H1 (cell line): Measurements from ENCODE around the gene CEP350. TPM values are rescaled to one million over a fixed set of nuclear protein-coding genes. Genes with fewer than 3 reads are reported as not detected.

Experiments used
- CTCF ChIA-PET: fragments of 300-600 bp; sonication (Branson Sonifier 250); formaldehyde crosslinking; loops from one replicate; lab custom pipeline; 2021; ENCODE audit not compliant: partially characterized antibody; lab: Charles Lee
- POLR2A ChIA-PET: fragments of 300-600 bp; sonication (Branson Sonifier 250); formaldehyde crosslinking; loops from one replicate; lab custom pipeline; 2021; ENCODE audit warnings: inconsistent platforms; ENCODE audit not compliant: partially characterized antibody; lab: Charles Lee
- DNase-seq, 2 experiments: peaks; one replicate each; pipeline versions ENCODE4 v3.0.0 to v3.0.0-alpha.2; 2010 to 2022; ENCODE audit warnings: low spot score in 2 of 2, low read depth in 1 of 2, mixed read lengths in 1 of 2
- FAIRE-seq: peaks from 2 replicates; lab custom pipeline; 2011; peaks lifted over from hg19 to GRCh38; lab: Jason Lieb, UNC
- H2AFZ ChIP-seq: 2 replicates; pipeline ENCODE4 v1.8.1; 2012; ENCODE audit warnings: low read length, inconsistent platforms
- H2AK5ac ChIP-seq: 2 replicates; pipeline ENCODE4 v1.6.1; 2013; ENCODE audit warnings: low read depth, low read length
- H2BK120ac ChIP-seq: replicated peaks from 2 replicates; pipeline ENCODE3; 2013; ENCODE audit warnings: low read depth, low read length, inconsistent platforms
- H2BK12ac ChIP-seq: 2 replicates; pipeline ENCODE4 v1.6.1; 2013; ENCODE audit warnings: low read depth, low read length
- H2BK15ac ChIP-seq: 2 replicates; pipeline ENCODE4 v1.6.1; 2013; ENCODE audit warnings: low read length
- H2BK20ac ChIP-seq: 2 replicates; pipeline ENCODE4 v1.6.1; 2013; ENCODE audit warnings: low read length
- H2BK5ac ChIP-seq: 2 replicates; pipeline ENCODE4 v1.6.1; 2013; ENCODE audit warnings: low read depth, low read length
- H3K14ac ChIP-seq: 2 replicates; pipeline ENCODE4 v1.6.1; 2013; ENCODE audit warnings: inconsistent platforms; ENCODE audit not compliant: insufficient read length
- H3K18ac ChIP-seq: 2 replicates; pipeline ENCODE4 v1.6.1; 2013; ENCODE audit warnings: low read length; ENCODE audit errors: extremely low read depth
- H3K23ac ChIP-seq: 2 replicates; pipeline ENCODE4 v1.6.1; 2013; ENCODE audit warnings: inconsistent platforms; ENCODE audit not compliant: insufficient read length
- H3K23me2 ChIP-seq: 2 replicates; pipeline ENCODE4 v1.6.1; 2013; ENCODE audit warnings: low read depth, low read length
- H3K27ac ChIP-seq: 2 replicates; pipeline ENCODE4 v1.6.1; 2011; ENCODE audit warnings: low read depth, low read length, inconsistent platforms
- H3K27me3 ChIP-seq, 4 experiments: replicated peaks in 1 of 4; 1 replicate in 1 of 4; 2 replicates in 3 of 4; pipeline versions ENCODE4 v1.6.1 to v1.8.1; 2011 to 2013; ENCODE audit warnings: low read length in 3 of 4, mild to moderate bottlenecking in 3 of 4, inconsistent platforms in 2 of 4, mixed read lengths in 2 of 4, moderate library complexity in 1 of 4; ENCODE audit not compliant: control insufficient read depth in 3 of 4, insufficient read depth in 3 of 4; ENCODE audit errors: extremely low read depth in 1 of 4
- H3K36me3 ChIP-seq, 4 experiments: 2 replicates each; pipeline versions ENCODE4 v1.6.1 to v1.8.1; 2011 to 2013; ENCODE audit warnings: mild to moderate bottlenecking in 4 of 4, low read length in 3 of 4, moderate library complexity in 2 of 4, control low read depth in 1 of 4, inconsistent platforms in 1 of 4; ENCODE audit not compliant: insufficient read depth in 4 of 4, control insufficient read depth in 2 of 4
- H3K4ac ChIP-seq: replicated peaks from 2 replicates; pipeline ENCODE3; 2013; ENCODE audit warnings: low read length, low read depth, mixed read lengths, inconsistent platforms; ENCODE audit not compliant: insufficient read length
- H3K4me1 ChIP-seq, 4 experiments: replicated peaks in 1 of 4; 1 replicate in 1 of 4; 2 replicates in 3 of 4; pipeline versions ENCODE4 v1.6.1 to v1.8.1; 2011 to 2013; ENCODE audit warnings: low read length in 3 of 4, inconsistent platforms in 2 of 4, mixed read lengths in 1 of 4; ENCODE audit not compliant: insufficient read depth in 4 of 4, control insufficient read depth in 3 of 4
- H3K4me2 ChIP-seq, 2 experiments: 2 replicates each; pipeline versions ENCODE4 v1.6.1 to v1.8.1; 2011 to 2013; ENCODE audit warnings: low read depth in 2 of 2, low read length in 2 of 2, control low read depth in 1 of 2, inconsistent platforms in 1 of 2, mild to moderate bottlenecking in 1 of 2; ENCODE audit not compliant: insufficient read depth in 1 of 2
- H3K4me3 ChIP-seq, 4 experiments: fragments of 200-600, 300-600 bp in 1 of 4; sonication (generic), shearing (Covaris generic), sonication (Bioruptor Twin) in 1 of 4; 2 replicates each; pipeline versions ENCODE4 v1.5.1 to v1.8.1; 2011 to 2016; ENCODE audit warnings: low read length in 4 of 4, low read depth in 3 of 4, control low read depth in 2 of 4, inconsistent platforms in 2 of 4, mild to moderate bottlenecking in 2 of 4, mixed read lengths in 1 of 4, moderate library complexity in 1 of 4; ENCODE audit not compliant: insufficient read depth in 2 of 4; ENCODE audit errors: extremely low read depth in 1 of 4
- H3K56ac ChIP-seq: replicated peaks from 2 replicates; pipeline ENCODE3; 2013; ENCODE audit warnings: low read depth, mild to moderate bottlenecking, mixed read lengths, low read length, inconsistent platforms; ENCODE audit not compliant: insufficient read length
- H3K79me1 ChIP-seq: 2 replicates; pipeline ENCODE4 v1.6.1; 2013; ENCODE audit warnings: low read depth, low read length, control low read depth
- H3K79me2 ChIP-seq, 2 experiments: 2 replicates each; pipeline versions ENCODE4 v1.6.1 to v1.8.1; 2012 to 2013; ENCODE audit warnings: low read length in 2 of 2, mild to moderate bottlenecking in 2 of 2, inconsistent platforms in 1 of 2; ENCODE audit not compliant: insufficient read depth in 2 of 2, control insufficient read depth in 1 of 2
- H3K9ac ChIP-seq, 4 experiments: replicated peaks in 1 of 4; 1 replicate in 1 of 4; 2 replicates in 3 of 4; pipeline versions ENCODE4 v1.6.1 to v1.8.1; 2011 to 2013; ENCODE audit warnings: low read depth in 3 of 4, low read length in 3 of 4, control low read depth in 2 of 4, mild to moderate bottlenecking in 2 of 4, moderate library complexity in 2 of 4, inconsistent platforms in 1 of 4; ENCODE audit errors: extremely low read depth in 1 of 4
- H3K9me3 ChIP-seq, 2 experiments: 2 replicates each; pipeline versions ENCODE4 v1.6.1 to v1.8.1; 2012 to 2013; ENCODE audit warnings: mild to moderate bottlenecking in 2 of 2, moderate library complexity in 2 of 2, control low read depth in 1 of 2, inconsistent platforms in 1 of 2, low read depth in 1 of 2, low read length in 1 of 2, mixed read lengths in 1 of 2; ENCODE audit not compliant: insufficient read depth in 2 of 2
- H4K20me1 ChIP-seq, 2 experiments: replicated peaks in 1 of 2; 2 replicates each; pipeline versions ENCODE3 to v1.8.1; 2011 to 2013; ENCODE audit warnings: inconsistent platforms in 2 of 2, low read length in 2 of 2, mild to moderate bottlenecking in 1 of 2; ENCODE audit not compliant: insufficient read depth in 2 of 2, control insufficient read depth in 1 of 2
- H4K5ac ChIP-seq: 2 replicates; pipeline ENCODE4 v1.6.1; 2013; ENCODE audit warnings: low read length, low read depth, mixed read lengths, inconsistent platforms; ENCODE audit not compliant: insufficient read length
- H4K8ac ChIP-seq: 2 replicates; pipeline ENCODE4 v1.8.0; 2013; ENCODE audit warnings: mild to moderate bottlenecking, moderate library complexity, low read length, inconsistent platforms; ENCODE audit not compliant: insufficient read depth; ENCODE audit errors: extremely low read depth
- H4K91ac ChIP-seq: replicated peaks from 2 replicates; pipeline ENCODE3; 2013; ENCODE audit warnings: low read length, mixed read lengths, inconsistent platforms; ENCODE audit not compliant: insufficient read length
- BCL11A ChIP-seq, 2 experiments: IDR thresholded peaks; one replicate each; pipeline ENCODE4 v1.6.1; 2011; ENCODE audit warnings: low read depth in 2 of 2, low read length in 2 of 2, mild to moderate bottlenecking in 2 of 2
- CEBPB ChIP-seq: IDR thresholded peaks from 2 replicates; pipeline ENCODE4 v1.6.1; 2012; ENCODE audit warnings: low read depth, low read length
- CHD2 ChIP-seq: IDR thresholded peaks from 2 replicates; pipeline ENCODE4 v1.6.1; 2012; ENCODE audit warnings: low read length, improper control_type of control experiment
- HDAC2 ChIP-seq, 2 experiments: fragments of 300-600 bp in 1 of 2; sonication (generic) in 1 of 2; IDR thresholded peaks; 2 replicates each; pipeline ENCODE4 v1.6.1; 2011 to 2012; ENCODE audit warnings: low read depth in 2 of 2, low read length in 2 of 2, mild to moderate bottlenecking in 2 of 2, moderate library complexity in 2 of 2, borderline replicate concordance in 1 of 2, inconsistent platforms in 1 of 2
- MAFK ChIP-seq: IDR thresholded peaks from 2 replicates; pipeline ENCODE4 v1.6.1; 2012; ENCODE audit warnings: low read depth, mild to moderate bottlenecking, improper control_type of control experiment, low read length
- NANOG ChIP-seq: IDR thresholded peaks from 2 replicates; pipeline ENCODE4 v1.6.1; 2011; ENCODE audit warnings: low read length, low read depth, mild to moderate bottlenecking, inconsistent platforms; ENCODE audit not compliant: insufficient read depth, poor library complexity, severe bottlenecking
- RXRA ChIP-seq: IDR thresholded peaks from 2 replicates; pipeline ENCODE4 v1.6.1; 2011; ENCODE audit warnings: low read depth, mild to moderate bottlenecking, low read length, moderate library complexity; ENCODE audit not compliant: insufficient read depth
- SIRT6 ChIP-seq: IDR thresholded peaks from one replicate; pipeline ENCODE4 v1.7.1; 2012; ENCODE audit warnings: low read length, inconsistent platforms
- SP4 ChIP-seq: IDR thresholded peaks from 2 replicates; pipeline ENCODE4 v1.6.1; 2012; ENCODE audit warnings: low read length, inconsistent platforms
- TAF7 ChIP-seq: optimal IDR thresholded peaks from 2 replicates; pipeline ENCODE3; 2011; ENCODE audit warnings: low read depth, mild to moderate bottlenecking, inconsistent platforms, low read length, moderate library complexity, borderline replicate concordance
- TEAD4 ChIP-seq: IDR thresholded peaks from 2 replicates; pipeline ENCODE4 v1.6.1; 2012; ENCODE audit warnings: low read depth, low read length, inconsistent platforms, mixed read lengths
- WGBS, 2 experiments: shearing (Covaris generic) in 1 of 2; methylation state at CpG; one replicate each; pipeline versions ENCODE4 v1.1.6 to v1.1.7; 2013 to 2015; ENCODE audit warnings: low lambda C conversion rate in 2 of 2, mixed read lengths in 2 of 2, inconsistent platforms in 1 of 2, low coverage in 1 of 2, missing lambda C conversion rate in 1 of 2; ENCODE audit not compliant: insufficient replicate concordance in 2 of 2, insufficient coverage in 1 of 2, insufficient read length in 1 of 2; ENCODE audit errors: extremely low coverage in 1 of 2, missing lambda C conversion rate in 1 of 2; 5-methylcytosine and 5-hydroxymethylcytosine counted together
- polyA plus RNA-seq, 7 experiments: library from polyadenylated mRNA; depleted of rRNA in 3 of 7; stranded (reverse) in 5 of 7; unstranded in 2 of 7; fragments of >200 nt in 5 of 7; fragments of 200-250 nt in 2 of 7; gene quantifications; 1 replicate in 5 of 7; 2 replicates in 1 of 7; 4 replicates in 1 of 7; pipeline versions ENCODE4 v1.2.1 to v1.2.3, GENCODE V29; 2011 to 2013; ENCODE audit warnings: missing spikeins in 2 of 7, mixed read lengths in 2 of 7
- total RNA-seq: library from RNA; stranded (reverse); fragmentation: NEBNext Ultra II Directional; extraction: Animal tissue kit (Norgen Biotek cat#: 25700); gene quantifications from 2 replicates; pipeline ENCODE4 v1.2.1, GENCODE V29; 2021
- TF ChIP-seq, protein P1 (sequence below): IDR thresholded peaks from 2 replicates; pipeline ENCODE4 v1.6.1; 2012; ENCODE audit warnings: inconsistent platforms
- TF ChIP-seq, protein P2 (sequence below): IDR thresholded peaks from 2 replicates; pipeline ENCODE4 v1.6.1; 2011; ENCODE audit warnings: low read depth, mild to moderate bottlenecking, low read length; ENCODE audit not compliant: insufficient read depth

CEP350 gene
- total and polyA plus RNA-seq, 2 of the 8 experiments (the other 6 are each of a cell fraction or from before 2014, with no cell fraction given): 5.6 to 39.4 TPM

GRCh38 chr1:180061019-180061418 is 106.4 kb downstream of the CEP350 start:
- Histone ChIP-seq H3K23me2 (no peaks in the 10 kb centered on the region), H2BK20ac (no peak overlapping the region), H4K8ac (no peak overlapping the region), H3K4me3 (no peak overlapping the region), H3K4ac (no peak overlapping the region), H3K79me2 (no peaks in the 10 kb centered on the region), H3K23ac (no peak overlapping the region), H3K18ac (no peak overlapping the region), H3K56ac (no peak overlapping the region), H2AFZ (no peak overlapping the region), H3K4me2 (no peak overlapping the region), H3K9ac (no peak overlapping the region), H2BK12ac (no peak overlapping the region), H3K27ac (no peak overlapping the region), H3K4me1 (no peaks in the 10 kb centered on the region), H4K20me1 (no peaks in the 10 kb centered on the region), H3K14ac (no peak overlapping the region), H2AK5ac (no peak overlapping the region), H4K91ac (no peak overlapping the region), H3K9me3 (no peaks in the 10 kb centered on the region), H2BK120ac (no peak overlapping the region), H2BK15ac (no peak overlapping the region), H4K5ac (no peak overlapping the region), H2BK5ac (no peak overlapping the region), H3K79me1 (no peaks in the 10 kb centered on the region), H3K36me3 (peaks cover 0 to 32% (median 18%) of the 10 kb centered on the region in 4 experiments; a peak in 6 of 8 replicates), H3K27me3 (no peaks in the 10 kb centered on the region)
- WGBS, 2 experiments: 81% methylated on average over 1 of the region's 1 CpG; no CpG with 5 or more reads in 1 of the 2 experiments
- no peak for FAIRE-seq
- CTCF ChIA-PET: no interaction called here
- POLR2A ChIA-PET: no interaction called here
- DNase-seq: no peak
- TF ChIP-seq TEAD4 (no peak), CEBPB (no peak), HDAC2 (IDR thresholded peaks at IDR 0.05; ENCODE audit: borderline replicate concordance in 1 of 2, low read depth in 2 of 2, low read length in 2 of 2) (no peak), MAFK (no peak), BCL11A (IDR thresholded peaks at IDR 0.05; ENCODE audit: low read depth in 2 of 2, low read length in 2 of 2) (no peak), SIRT6 (no peak), CHD2 (no peak), RXRA (no peak), NANOG (no peak), SP4 (no peak), TAF7 (no peak)
- TF ChIP-seq, protein P1, sequence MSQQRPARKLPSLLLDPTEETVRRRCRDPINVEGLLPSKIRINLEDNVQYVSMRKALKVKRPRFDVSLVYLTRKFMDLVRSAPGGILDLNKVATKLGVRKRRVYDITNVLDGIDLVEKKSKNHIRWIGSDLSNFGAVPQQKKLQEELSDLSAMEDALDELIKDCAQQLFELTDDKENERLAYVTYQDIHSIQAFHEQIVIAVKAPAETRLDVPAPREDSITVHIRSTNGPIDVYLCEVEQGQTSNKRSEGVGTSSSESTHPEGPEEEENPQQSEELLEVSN: no peak
- TF ChIP-seq, protein P2, sequence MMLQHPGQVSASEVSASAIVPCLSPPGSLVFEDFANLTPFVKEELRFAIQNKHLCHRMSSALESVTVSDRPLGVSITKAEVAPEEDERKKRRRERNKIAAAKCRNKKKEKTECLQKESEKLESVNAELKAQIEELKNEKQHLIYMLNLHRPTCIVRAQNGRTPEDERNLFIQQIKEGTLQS: no peak
